Astrocyte of the spinal cord (primary cell): ENCODE data around the gene NOL8.

Experiments used
- DNase-seq: peaks from one replicate; pipeline ENCODE4 v3.0.0; 2011; ENCODE audit warnings: low read depth, low spot score
- H3K4me3 ChIP-seq: 2 replicates; pipeline ENCODE4 v1.5.1; 2011; ENCODE audit warnings: low read depth, mild to moderate bottlenecking, low read length, moderate library complexity
- CTCF ChIP-seq: IDR thresholded peaks from 2 replicates; pipeline ENCODE4 v1.5.1; 2012; ENCODE audit warnings: low read depth, mild to moderate bottlenecking, low read length, inconsistent platforms
- in situ Hi-C: cut with HindIII; loops from 2 replicates; pipeline ENCODE4 v1.10.0; 2017; ENCODE audit warnings: low sequenced_read_pairs

Gene NOL8

GRCh38 chr9:92293452-92294296 lies 31.5 kb downstream of the NOL8 start, which contains the start of gene IARS1:
Gene IARS1 (minus strand): TSS chr9:92293697. CDS start chr9:92289419, 4,278 bp downstream.
- in situ Hi-C loops: no loop called here
- peak within 1 kb of the TSS; percentile 94 for H3K4me3 ChIP-seq
- peak; percentile 42 for TF ChIP-seq CTCF
- peak; percentile 99 for DNase-seq

- DNase-seq: peak; percentile 4
- H3K4me3 ChIP-seq: peak overlapping the region; percentile 94
- no peak for TF ChIP-seq CTCF
- in situ Hi-C loops: no loop called here
Measured at GRCh38 chr9:92293075-92293354, 32.1 kb downstream of the NOL8 start.

- no peak for DNase-seq
- peak overlapping the region; percentile 94 for H3K4me3 ChIP-seq
- TF ChIP-seq CTCF: no peak
- in situ Hi-C loops: no loop called here
Measured at GRCh38 chr9:92292338-92293074, 32.6 kb downstream of the NOL8 start.

- no peak for TF ChIP-seq CTCF
- in situ Hi-C loops: no loop called here
- peak overlapping the region; percentile 94 for H3K4me3 ChIP-seq
- DNase-seq: no peak
Measured at GRCh38 chr9:92291577-92291976, 33.6 kb downstream of the NOL8 start.

- TF ChIP-seq CTCF: no peak
- in situ Hi-C loops: no loop called here
- no peak for DNase-seq
- H3K4me3 ChIP-seq: no peak overlapping the region
Measured at GRCh38 chr9:92290785-92291429, 34.2 kb downstream of the NOL8 start.

GRCh38 chr9:92289708-92290390 lies 35.3 kb downstream of the NOL8 start:
- TF ChIP-seq CTCF: no peak
- H3K4me3 ChIP-seq: no peak overlapping the region
- in situ Hi-C loops: no loop called here
- DNase-seq: peak; percentile 16
